ENCODE data around the gene EML1. TPM values are rescaled to one million over a fixed set of nuclear protein-coding genes. Genes with fewer than 3 reads are reported as not detected.

The EML1 gene
- total RNA-seq, 2 experiments from 2014 or later, result not detected

- no peak overlapping the region for H3K27ac ChIP-seq (ENCODE audit: low read depth, low read length, poor library complexity, severe bottlenecking)
- no TSS peak for BruUV-seq (replicated peaks)
- H3K9me2 ChIP-seq (ENCODE audit: insufficient read depth, low read length), result no peaks in the 10 kb centered on the region
- no peak for DNase-seq (ENCODE audit: low spot score)
- TF ChIP-seq EZH2phosphoT487 (IDR thresholded peaks at IDR 0.05; ENCODE audit: borderline replicate concordance, low read depth, low read length), result no peak
- TF ChIP-seq CTCF (conservative IDR thresholded peaks at IDR 0.05; ENCODE audit: low read length), result no peak
- CTCF ChIA-PET (ENCODE audit: unreplicated experiment), result no interaction called here
- no peak overlapping the region for H3K4me3 ChIP-seq (ENCODE audit: low read depth, low read length, poor library complexity, severe bottlenecking)
- no peaks in the 10 kb centered on the region for H3K36me3 ChIP-seq (ENCODE audit: insufficient read depth, low read length)
- no peaks in the 10 kb centered on the region for H4K20me1 ChIP-seq (ENCODE audit: insufficient read depth, low read length)
- H3K4me1 ChIP-seq (ENCODE audit: insufficient read depth, low read length, poor library complexity, severe bottlenecking), result no peaks in the 10 kb centered on the region
- no peak overlapping the region for H3K4me2 ChIP-seq (ENCODE audit: low read length)
- POLR2A ChIA-PET, result interaction anchor here (2.1 kb wide), 1 partner anchor 11 kb away, joined by 5 read pairs; no protein-coding TSS in a partner anchor
- no peak overlapping the region for H2AFZ ChIP-seq (ENCODE audit: low read length)
- H3K79me2 ChIP-seq (ENCODE audit: insufficient read depth, low read depth, low read length), result no peaks in the 10 kb centered on the region
- intact Hi-C loops (cut with micrococcal nuclease; ENCODE audit: unreplicated experiment), result no loop called here
- no peaks in the 10 kb centered on the region for H3K9me3 ChIP-seq (ENCODE audit: low read length)
These were observed 94.9 kb downstream of the EML1 start for GRCh38 chr14:99888149-99888548.

- no peak overlapping the region for H3K27ac ChIP-seq (ENCODE audit: low read depth, low read length, poor library complexity, severe bottlenecking)
- no peaks in the 10 kb centered on the region for H3K79me2 ChIP-seq (ENCODE audit: insufficient read depth, low read depth, low read length)
- ChIA-PET CTCF (ENCODE audit: unreplicated experiment) (no interaction called here), POLR2A (interaction anchor here (2.1 kb wide), 1 partner anchor 10 kb away, joined by 5 read pairs; no protein-coding TSS in a partner anchor)
- H3K4me1 ChIP-seq (ENCODE audit: insufficient read depth, low read length, poor library complexity, severe bottlenecking), result no peaks in the 10 kb centered on the region
- no peak overlapping the region for H3K4me3 ChIP-seq (ENCODE audit: low read depth, low read length, poor library complexity, severe bottlenecking)
- no peaks in the 10 kb centered on the region for H3K9me2 ChIP-seq (ENCODE audit: insufficient read depth, low read length)
- H3K4me2 ChIP-seq (ENCODE audit: low read length), result no peak overlapping the region
- intact Hi-C loops (cut with micrococcal nuclease; ENCODE audit: unreplicated experiment), result no loop called here
- H4K20me1 ChIP-seq (ENCODE audit: insufficient read depth, low read length), result no peaks in the 10 kb centered on the region
- no peak overlapping the region for H2AFZ ChIP-seq (ENCODE audit: low read length)
- no peaks in the 10 kb centered on the region for H3K36me3 ChIP-seq (ENCODE audit: insufficient read depth, low read length)
- DNase-seq (ENCODE audit: low spot score), result no peak
- no peaks in the 10 kb centered on the region for H3K9me3 ChIP-seq (ENCODE audit: low read length)
- no peak for TF ChIP-seq CTCF (conservative IDR thresholded peaks at IDR 0.05; ENCODE audit: low read length)
- TF ChIP-seq EZH2phosphoT487 (IDR thresholded peaks at IDR 0.05; ENCODE audit: borderline replicate concordance, low read depth, low read length), result no peak
- no TSS peak for BruUV-seq (replicated peaks)
These were observed 96.1 kb downstream of the EML1 start for GRCh38 chr14:99889268-99889667.

- no peak for TF ChIP-seq EZH2phosphoT487 (IDR thresholded peaks at IDR 0.05; ENCODE audit: borderline replicate concordance, low read depth, low read length)
- Histone ChIP-seq H3K4me3 (ENCODE audit: low read depth, low read length, poor library complexity, severe bottlenecking) (no peak overlapping the region), H3K4me2 (ENCODE audit: low read length) (no peak overlapping the region), H4K20me1 (ENCODE audit: insufficient read depth, low read length) (no peaks in the 10 kb centered on the region), H2AFZ (ENCODE audit: low read length) (no peak overlapping the region), H3K79me2 (ENCODE audit: insufficient read depth, low read depth, low read length) (no peaks in the 10 kb centered on the region), H3K36me3 (ENCODE audit: insufficient read depth, low read length) (no peaks in the 10 kb centered on the region), H3K27ac (ENCODE audit: low read depth, low read length, poor library complexity, severe bottlenecking) (no peak overlapping the region), H3K4me1 (ENCODE audit: insufficient read depth, low read length, poor library complexity, severe bottlenecking) (no peaks in the 10 kb centered on the region), H3K9me3 (ENCODE audit: low read length) (no peaks in the 10 kb centered on the region), H3K9me2 (ENCODE audit: insufficient read depth, low read length) (no peaks in the 10 kb centered on the region)
- ChIA-PET POLR2A (no interaction called here), CTCF (ENCODE audit: unreplicated experiment) (interaction anchor here (1.6 kb wide), 1 partner anchor 9 kb away, joined by 3 read pairs; no protein-coding TSS in a partner anchor)
- no TSS peak for BruUV-seq (replicated peaks)
- no peak for DNase-seq (ENCODE audit: low spot score)
- intact Hi-C loops (cut with micrococcal nuclease; ENCODE audit: unreplicated experiment), result no loop called here
These were observed 98.1 kb downstream of the EML1 start for GRCh38 chr14:99891266-99891665.
